Endothelial cell of umbilical vein (primary cell): ENCODE measurements around the gene CLIP1. TPM values are rescaled to one million over a fixed set of nuclear protein-coding genes. Genes with fewer than 3 reads are reported as not detected.
"Not testable (repeated sequence)": the region's sequence is repeated elsewhere in the genome, so short reads cannot be mapped to it uniquely, and the experiment has no call there.

ENCODE experiments used
- BruUV-seq: library from RNA; stranded (reverse); fragments of 400-500 nt; replicated peaks from 2 replicates; lab custom pipeline; 2021; lab: Mats Ljungman, UMichigan
- CTCF ChIA-PET: fragments of 300-600, 350-600 bp; sonication (Branson Sonifier 250); formaldehyde crosslinking; loops from one replicate; lab custom pipeline; 2021; ENCODE audit warnings: antibody characterized with exemption, inconsistent platforms; lab: Charles Lee
- POLR2A ChIA-PET: fragments of 300-600, 350-600 bp; sonication (Branson Sonifier 250); formaldehyde crosslinking; loops from one replicate; lab custom pipeline; 2021; ENCODE audit warnings: antibody characterized with exemption, inconsistent platforms; lab: Charles Lee
- DNase-seq: peaks from one replicate; pipeline ENCODE4 v3.0.0-alpha.2; 2011; ENCODE audit warnings: low read depth, low spot score
- FAIRE-seq: peaks from 2 replicates; lab custom pipeline; 2011; peaks lifted over from hg19 to GRCh38; lab: Jason Lieb, UNC
- H2AFZ ChIP-seq: 2 replicates; pipeline ENCODE4 v1.6.0; 2012; ENCODE audit warnings: low read depth, low read length, control low read depth, inconsistent platforms
- H3K27ac ChIP-seq: 2 replicates; pipeline ENCODE4 v1.5.1; 2011; ENCODE audit warnings: low read depth, mild to moderate bottlenecking, control low read depth, low read length, moderate library complexity; ENCODE audit not compliant: insufficient read depth
- H3K27me3 ChIP-seq, 2 experiments: 2 replicates each; pipeline versions ENCODE4 v1.6.0 to v1.6.1; 2011; ENCODE audit warnings: low read length in 2 of 2, mixed read lengths in 1 of 2; ENCODE audit not compliant: control insufficient read depth in 2 of 2, insufficient read depth in 2 of 2
- H3K36me3 ChIP-seq, 2 experiments: 2 replicates in 1 of 2; 3 replicates in 1 of 2; pipeline ENCODE4 v1.5.1; 2011; ENCODE audit warnings: low read length in 2 of 2, mild to moderate bottlenecking in 1 of 2, moderate library complexity in 1 of 2; ENCODE audit not compliant: control insufficient read depth in 2 of 2, insufficient read depth in 2 of 2; ENCODE audit errors: extremely low read depth in 1 of 2
- H3K4me1 ChIP-seq: 3 replicates; pipeline ENCODE4 v1.5.1; 2011; ENCODE audit warnings: mild to moderate bottlenecking, low read length; ENCODE audit not compliant: control insufficient read depth, insufficient read depth; ENCODE audit errors: extremely low read depth
- H3K4me2 ChIP-seq: 2 replicates; pipeline ENCODE4 v1.6.1; 2011; ENCODE audit warnings: low read length, control low read depth, mixed read lengths; ENCODE audit not compliant: insufficient read depth
- H3K4me3 ChIP-seq, 3 experiments: fragments of 200-600 bp in 1 of 3; sonication (generic), shearing (Covaris generic) in 1 of 3; replicated peaks in 1 of 3; 2 replicates each; pipeline ENCODE4 v1.5.1; 2011 to 2016; ENCODE audit warnings: control low read depth in 3 of 3, low read length in 3 of 3, mild to moderate bottlenecking in 2 of 3, inconsistent platforms in 1 of 3, low read depth in 1 of 3, moderate library complexity in 1 of 3; ENCODE audit not compliant: insufficient read depth in 1 of 3
- H3K79me2 ChIP-seq: 2 replicates; pipeline ENCODE4 v1.6.0; 2012; ENCODE audit warnings: low read length, inconsistent platforms; ENCODE audit not compliant: control insufficient read depth, insufficient read depth
- H3K9ac ChIP-seq: replicated peaks from 2 replicates; pipeline ENCODE3; 2011; ENCODE audit warnings: low read length, control low read depth; ENCODE audit not compliant: insufficient read depth; ENCODE audit errors: extremely low read depth
- H3K9me1 ChIP-seq: replicated peaks from 3 replicates; pipeline ENCODE4 v1.6.0; 2011; ENCODE audit warnings: mild to moderate bottlenecking, low read length; ENCODE audit not compliant: control insufficient read depth, insufficient read depth; ENCODE audit errors: extremely low read depth
- H3K9me3 ChIP-seq: replicated peaks from 2 replicates; pipeline ENCODE4 v1.5.1; 2012; ENCODE audit warnings: low read length, inconsistent platforms; ENCODE audit not compliant: control insufficient read depth, insufficient read depth
- H4K20me1 ChIP-seq: replicated peaks from 2 replicates; pipeline ENCODE3; 2011; ENCODE audit warnings: mild to moderate bottlenecking, low read length; ENCODE audit not compliant: control insufficient read depth, insufficient read depth; ENCODE audit errors: extremely low read depth
- EZH2 ChIP-seq: IDR thresholded peaks from 2 replicates; pipeline ENCODE4 v1.6.1; 2012; ENCODE audit warnings: borderline replicate concordance, low read depth, mild to moderate bottlenecking, moderate library complexity, low read length, inconsistent platforms; ENCODE audit not compliant: severe bottlenecking
- FOS ChIP-seq: IDR thresholded peaks from 2 replicates; pipeline ENCODE4 v1.6.1; 2011; ENCODE audit warnings: mild to moderate bottlenecking, low read length, moderate library complexity, borderline replicate concordance; ENCODE audit not compliant: insufficient read depth
- GATA2 ChIP-seq: IDR thresholded peaks from 2 replicates; pipeline ENCODE4 v1.7.0; 2011; ENCODE audit warnings: low read depth, mild to moderate bottlenecking, moderate library complexity, mixed read lengths, low read length; ENCODE audit not compliant: insufficient read length, insufficient read depth
- JUN ChIP-seq: IDR thresholded peaks from 2 replicates; pipeline ENCODE4 v1.6.1; 2011; ENCODE audit warnings: borderline replicate concordance, low read depth; ENCODE audit not compliant: insufficient read length, insufficient read depth
- MYC ChIP-seq: IDR thresholded peaks from one replicate; pipeline ENCODE4 v1.6.1; 2011; ENCODE audit warnings: mild to moderate bottlenecking, low read depth, low read length
- POLR2A ChIP-seq: IDR thresholded peaks from 2 replicates; pipeline ENCODE4 v1.6.1; 2012; ENCODE audit warnings: low read depth, mild to moderate bottlenecking, control low read depth, low read length
- POLR2AphosphoS5 ChIP-seq: IDR thresholded peaks from 2 replicates; pipeline ENCODE4 v1.6.1; 2012; ENCODE audit warnings: low read depth, mild to moderate bottlenecking, control low read depth, low read length, moderate library complexity; ENCODE audit not compliant: insufficient read depth
- dilution Hi-C: fragments of 300-500 bp; cut with MboI; formaldehyde crosslinking; loops from one replicate; pipeline ENCODE4 v1.15.0; 2019; ENCODE audit warnings: low sequenced_read_pairs; ENCODE audit not compliant: extremely low pct_ligation_motif_present
- intact Hi-C: fragments of 100-400 bp; cut with micrococcal nuclease; formaldehyde crosslinking; loops from one replicate; pipeline ENCODE4 v1.10.0; 2022
- polyA plus RNA-seq, 4 experiments: library from polyadenylated mRNA; depleted of rRNA in 3 of 4; stranded (reverse) in 3 of 4; unstranded in 1 of 4; fragments of >200 nt; gene quantifications; 2 replicates each; pipeline versions ENCODE4 v1.2.1 to v1.2.3, GENCODE V29; 2011 to 2012; ENCODE audit warnings: missing spikeins in 1 of 4
- total RNA-seq: library from RNA; stranded (reverse); gene quantifications from 2 replicates; pipeline ENCODE4 v1.2.3, GENCODE V29; 2021
- TF ChIP-seq, protein P1 (sequence below), 2 donors: IDR thresholded peaks; 1 replicate in 1 of 2; 2 replicates in 1 of 2; pipeline ENCODE4 v1.5.1; 2011; ENCODE audit warnings: low read length in 2 of 2, mild to moderate bottlenecking in 2 of 2, moderate library complexity in 2 of 2, control low read depth in 1 of 2, inconsistent platforms in 1 of 2, low read depth in 1 of 2; ENCODE audit not compliant: insufficient read depth in 1 of 2; ENCODE audit errors: extremely low read depth in 1 of 2
- TF ChIP-seq, protein P2 (sequence below): IDR thresholded peaks from 2 replicates; pipeline ENCODE4 v1.6.1; 2011; ENCODE audit not compliant: insufficient read depth, insufficient read length

The CLIP1 gene
- total and polyA plus RNA-seq, 2 donors (not counting 3 experiments of a cell fraction or from before 2014, with no cell fraction given) = 56.5 to 84.3 TPM

DNA sequence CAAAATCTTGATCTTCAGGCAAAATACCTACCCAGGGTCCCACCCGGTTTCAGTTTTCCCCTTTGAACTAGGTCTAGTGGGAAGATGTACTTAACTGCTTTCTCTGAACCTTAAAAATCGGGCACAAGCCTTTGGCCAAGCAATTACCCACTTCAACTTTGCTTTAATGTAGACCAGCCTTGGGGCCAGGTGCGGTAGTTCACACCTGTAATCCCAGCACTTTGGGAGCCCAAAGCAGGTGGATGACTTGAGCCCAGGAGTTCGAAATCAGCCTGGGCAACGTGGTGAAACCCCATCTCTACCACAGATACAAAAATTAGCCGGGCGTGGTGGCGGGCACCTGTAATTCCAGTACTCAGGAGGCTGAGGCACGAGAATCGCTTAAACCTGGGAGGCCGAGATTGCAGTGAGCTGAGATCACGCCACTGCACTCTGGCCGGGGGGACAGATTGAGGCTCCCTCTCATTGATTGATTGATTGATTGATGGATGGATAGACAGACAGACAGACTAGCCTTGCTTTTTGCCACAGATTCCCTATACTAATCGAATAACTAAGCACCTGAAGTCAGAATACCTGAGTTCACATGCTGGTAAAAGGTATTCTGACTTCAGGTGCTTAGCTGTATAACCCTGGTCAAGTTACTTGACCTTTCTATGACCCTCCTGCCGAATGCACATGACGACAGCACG is 1.9 kb downstream of the CLIP1 start:
- no peaks in the 10 kb centered on the region for H4K20me1 ChIP-seq
- H3K9ac ChIP-seq = peak overlapping the region; percentile 96
- H3K36me3 ChIP-seq = peaks cover 0 to 4% of the 10 kb centered on the region in 2 experiments
- no peak for DNase-seq
- CTCF ChIA-PET = interaction anchor here (1.6 to 3.1 kb wide), 3 partner anchors 17 to 51 kb away, joined by 7 to 61 read pairs (median 7); no protein-coding TSS in a partner anchor
- H3K79me2 ChIP-seq = peaks cover 62% of the 10 kb centered on the region
- TF ChIP-seq JUN (no peak), POLR2A (no peak), EZH2 (no peak), GATA2 (no peak), MYC (no peak), FOS (no peak), POLR2AphosphoS5 (no peak)
- TF ChIP-seq, protein P1, sequence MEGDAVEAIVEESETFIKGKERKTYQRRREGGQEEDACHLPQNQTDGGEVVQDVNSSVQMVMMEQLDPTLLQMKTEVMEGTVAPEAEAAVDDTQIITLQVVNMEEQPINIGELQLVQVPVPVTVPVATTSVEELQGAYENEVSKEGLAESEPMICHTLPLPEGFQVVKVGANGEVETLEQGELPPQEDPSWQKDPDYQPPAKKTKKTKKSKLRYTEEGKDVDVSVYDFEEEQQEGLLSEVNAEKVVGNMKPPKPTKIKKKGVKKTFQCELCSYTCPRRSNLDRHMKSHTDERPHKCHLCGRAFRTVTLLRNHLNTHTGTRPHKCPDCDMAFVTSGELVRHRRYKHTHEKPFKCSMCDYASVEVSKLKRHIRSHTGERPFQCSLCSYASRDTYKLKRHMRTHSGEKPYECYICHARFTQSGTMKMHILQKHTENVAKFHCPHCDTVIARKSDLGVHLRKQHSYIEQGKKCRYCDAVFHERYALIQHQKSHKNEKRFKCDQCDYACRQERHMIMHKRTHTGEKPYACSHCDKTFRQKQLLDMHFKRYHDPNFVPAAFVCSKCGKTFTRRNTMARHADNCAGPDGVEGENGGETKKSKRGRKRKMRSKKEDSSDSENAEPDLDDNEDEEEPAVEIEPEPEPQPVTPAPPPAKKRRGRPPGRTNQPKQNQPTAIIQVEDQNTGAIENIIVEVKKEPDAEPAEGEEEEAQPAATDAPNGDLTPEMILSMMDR (IDR thresholded peaks at IDR 0.05; ENCODE audit: extremely low read depth in 1 of 2, insufficient read depth in 1 of 2, low read depth in 1 of 2, low read length in 2 of 2) = no peak
- TF ChIP-seq, protein P2, sequence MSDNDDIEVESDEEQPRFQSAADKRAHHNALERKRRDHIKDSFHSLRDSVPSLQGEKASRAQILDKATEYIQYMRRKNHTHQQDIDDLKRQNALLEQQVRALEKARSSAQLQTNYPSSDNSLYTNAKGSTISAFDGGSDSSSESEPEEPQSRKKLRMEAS = no peak
- peaks cover 49% of the 10 kb centered on the region for H3K4me1 ChIP-seq
- dilution Hi-C loops = no loop called here
- H3K27me3 ChIP-seq = no peaks in the 10 kb centered on the region
- no peaks in the 10 kb centered on the region for H3K9me1 ChIP-seq
- FAIRE-seq = no peak
- H3K4me3 ChIP-seq = peak overlapping the region in 2 of 3 experiments; percentile 82
- no TSS peak for BruUV-seq
- POLR2A ChIA-PET = interaction anchor here (0.6 to 0.7 kb wide), 2 partner anchors 20 to 21 kb away, joined by 3 to 8 read pairs; no protein-coding TSS in a partner anchor
- intact Hi-C loops = no loop called here
- H3K9me3 ChIP-seq = no peaks in the 10 kb centered on the region
- H3K27ac ChIP-seq = peak overlapping the region; percentile 79
- peak overlapping the region; percentile 83 for H3K4me2 ChIP-seq
- H2AFZ ChIP-seq = no peak overlapping the region

DNA sequence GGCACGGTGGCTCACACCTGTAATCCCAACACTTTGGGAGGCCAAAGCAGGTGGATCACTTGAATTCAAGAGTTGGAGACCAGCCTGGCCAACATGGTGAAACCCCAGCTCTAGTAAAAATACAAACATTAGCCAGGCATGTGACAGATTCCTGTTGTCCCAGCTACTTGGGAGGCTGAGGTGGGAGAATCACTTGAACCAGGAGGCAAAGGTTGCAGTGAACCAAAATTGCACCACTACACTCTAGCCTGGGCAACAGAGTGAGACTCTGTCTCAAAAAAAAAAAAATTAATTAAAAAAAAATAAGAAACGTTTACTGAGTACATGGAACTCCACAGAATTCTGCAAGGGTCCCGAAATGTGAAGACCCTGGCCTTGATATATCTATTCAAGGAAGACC is 3.4 kb downstream of the CLIP1 start:
- FAIRE-seq, H3K9me3 ChIP-seq, H3K36me3 ChIP-seq, POLR2A ChIA-PET, H3K9me1 ChIP-seq, BruUV-seq, H2AFZ ChIP-seq, dilution Hi-C loops, H3K27me3 ChIP-seq, H3K4me3 ChIP-seq, intact Hi-C loops, H4K20me1 ChIP-seq, H3K9ac ChIP-seq, DNase-seq: not testable (repeated sequence)
- CTCF ChIA-PET = interaction anchor here (1.0 to 2.3 kb wide), 2 partner anchors 19 to 52 kb away, joined by 6 to 22 read pairs; no protein-coding TSS in a partner anchor
- Histone ChIP-seq H3K4me2 (peak overlapping the region; percentile 89), H3K79me2 (peaks cover 72% of the 10 kb centered on the region), H3K4me1 (peaks cover 49% of the 10 kb centered on the region), H3K27ac (peak overlapping the region; percentile 51)
